NCI-H524 treated with DMSO at 0.1 percent for 48 hours (cell line): Measurements from ENCODE around the gene CMC4.

Experiments
- DNase-seq: peaks from one replicate; lab custom pipeline; 2025; lab: John Stamatoyannopoulos, UW

CMC4 gene, protein sequence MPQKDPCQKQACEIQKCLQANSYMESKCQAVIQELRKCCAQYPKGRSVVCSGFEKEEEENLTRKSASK

GRCh38 chrX:155070975-155071693, at the start of gene CMC4, which contains the start of the genes BRCC3 and MTCP1:
TSS of gene CMC4 (minus strand) at chrX:155071136. CDS start at chrX:155064023, 7,113 bp downstream.
TSS of gene BRCC3 (plus strand) at chrX:155071508. CDS start at chrX:155071528, 20 bp downstream.
TSS of gene MTCP1 (minus strand) at chrX:155071136. CDS start at chrX:155066010, 5,126 bp downstream.
- DNase-seq, result peak; percentile 23

GRCh38 chrX:155115174-155115819, 44.4 kb upstream of the CMC4 start:
- no peak for DNase-seq

- no peak for DNase-seq
These were observed 42.2 kb upstream of the CMC4 start for GRCh38 chrX:155113097-155113496.

GRCh38 chrX:155112171-155112570, 41.2 kb upstream of the CMC4 start:
- no peak for DNase-seq

DNA sequence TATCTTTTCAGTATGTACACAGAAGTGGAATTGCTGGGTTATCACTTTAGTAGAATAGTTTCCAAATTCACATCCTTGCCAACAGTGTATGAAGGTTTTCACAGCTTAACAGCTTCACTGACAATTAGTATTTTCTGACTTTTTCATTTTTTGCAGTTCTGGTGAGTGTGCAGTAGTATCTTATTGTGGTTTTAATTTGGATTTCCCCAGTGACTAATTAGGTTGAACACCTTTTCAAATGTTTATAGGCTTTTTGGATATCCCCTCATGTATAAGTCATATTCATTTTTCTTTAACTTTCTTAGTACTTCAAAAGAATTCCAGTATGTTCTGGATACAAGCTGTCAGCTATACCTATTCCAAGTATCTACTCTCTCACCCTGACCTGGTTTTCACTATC, 37.5 kb upstream of the CMC4 start:
- DNase-seq, result no peak

- DNase-seq, result no peak
These were observed 35.0 kb upstream of the CMC4 start for GRCh38 chrX:155105919-155106318.

- peak; percentile 4 for DNase-seq
These were observed 23.6 kb upstream of the CMC4 start for GRCh38 chrX:155094468-155095061.

DNA sequence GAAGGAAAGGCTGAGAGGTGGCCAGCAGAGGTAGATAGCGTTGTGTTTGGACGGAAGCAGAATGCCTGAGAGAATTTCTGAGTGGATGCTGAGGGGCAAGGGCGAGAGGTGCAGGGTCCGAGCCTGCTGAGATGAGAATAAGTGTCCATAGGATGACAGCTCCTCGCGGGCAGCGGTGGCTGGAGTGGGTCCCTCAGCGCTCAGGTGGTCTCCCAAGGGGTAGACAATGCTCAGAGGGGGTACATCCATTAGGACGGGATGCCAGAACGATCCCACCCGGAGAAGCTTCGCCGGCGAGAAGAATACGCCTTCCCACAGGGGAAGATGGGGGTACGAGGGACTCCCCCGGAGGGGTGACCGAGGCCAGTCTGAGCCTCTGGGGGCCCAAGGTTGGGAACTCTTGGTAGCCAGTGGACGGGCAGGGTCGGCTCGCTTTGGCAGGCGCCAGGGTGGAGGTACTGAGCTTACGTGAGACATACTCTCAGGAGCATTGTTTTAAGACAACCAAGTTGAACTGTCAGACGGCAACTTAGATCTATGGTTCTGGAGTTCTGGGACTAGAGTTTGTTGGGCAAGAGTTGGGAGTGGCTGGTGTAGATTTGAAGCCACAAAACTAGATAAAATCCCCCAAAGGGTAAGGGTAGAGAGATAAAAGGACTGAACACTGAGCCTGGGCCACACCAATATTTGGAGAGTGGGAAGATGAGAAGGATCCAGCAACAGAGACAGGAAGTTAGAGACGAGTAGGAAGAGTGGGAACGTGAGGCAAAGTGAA, 16.2 kb upstream of the CMC4 start:
- no peak for DNase-seq

GRCh38 chrX:155086202-155086840, 15.4 kb upstream of the CMC4 start:
- no peak for DNase-seq

GRCh38 chrX:155071694-155072280, 851 bp upstream of the CMC4 start:
- DNase-seq, result no peak

- DNase-seq, result no peak
These were observed 317 bp downstream of the CMC4 start for GRCh38 chrX:155070663-155070974.

DNA sequence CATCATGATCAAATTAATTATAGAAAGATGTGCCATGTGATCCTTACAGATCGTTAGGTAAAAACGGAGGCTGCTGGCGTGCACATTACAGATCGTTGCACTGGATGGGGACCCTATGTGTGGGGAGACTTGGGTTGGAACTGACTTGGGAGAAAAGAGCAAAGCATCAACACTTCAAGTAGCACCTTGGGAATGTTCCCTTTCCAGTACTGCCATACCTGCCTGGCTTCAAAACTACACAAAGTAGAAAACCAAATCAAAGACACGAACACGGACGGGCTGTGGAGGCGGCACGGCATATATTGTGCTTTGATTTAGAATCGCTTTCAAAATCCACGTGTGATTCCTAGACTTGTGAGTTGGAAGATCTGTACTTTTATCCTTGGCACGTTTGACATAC, 898 bp downstream of the CMC4 start:
- DNase-seq, result no peak

DNA sequence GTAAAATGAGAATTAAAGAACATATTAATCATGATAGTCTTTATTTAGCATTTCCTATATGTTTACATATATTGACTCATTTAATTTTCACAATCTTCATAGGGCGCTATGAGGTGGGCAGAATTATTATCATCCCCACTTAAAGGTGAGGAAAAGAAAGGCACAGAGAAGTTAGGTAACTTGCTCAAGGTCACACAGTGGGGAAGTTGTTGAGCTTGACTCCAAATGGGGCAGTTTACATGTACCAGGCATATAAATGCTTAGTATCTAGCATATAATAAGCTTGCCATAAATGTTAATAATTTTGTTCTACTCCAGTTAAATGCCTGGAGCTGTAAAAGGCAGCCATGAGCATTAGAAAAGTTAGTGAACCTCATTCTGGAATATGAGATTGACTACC, 1.5 kb downstream of the CMC4 start:
- no peak for DNase-seq

- no peak for DNase-seq
These were observed 2.8 kb downstream of the CMC4 start for GRCh38 chrX:155068165-155068564.

GRCh38 chrX:155065035-155065734, 5.8 kb downstream of the CMC4 start:
- DNase-seq, result no peak

GRCh38 chrX:155061760-155062159, 9.2 kb downstream of the CMC4 start:
- DNase-seq, result no peak

- no peak for DNase-seq
These were observed 13.8 kb downstream of the CMC4 start for GRCh38 chrX:155056877-155057792.

GRCh38 chrX:155056471-155056870, 14.5 kb downstream of the CMC4 start:
- DNase-seq, result no peak

GRCh38 chrX:155055494-155055893, 15.4 kb downstream of the CMC4 start:
- no peak for DNase-seq

- DNase-seq, result no peak
These were observed 16.7 kb downstream of the CMC4 start for GRCh38 chrX:155054255-155054654.
